ENCODE results near the gene BIRC7. TPM values are rescaled to one million over a fixed set of nuclear protein-coding genes. Genes with fewer than 3 reads are reported as not detected.
"Not testable (repeated sequence)": the region's sequence is repeated elsewhere in the genome, so short reads cannot be mapped to it uniquely, and the experiment has no call there.

The BIRC7 gene
- total RNA-seq, 1 experiment from 2014 or later = not detected

DNA sequence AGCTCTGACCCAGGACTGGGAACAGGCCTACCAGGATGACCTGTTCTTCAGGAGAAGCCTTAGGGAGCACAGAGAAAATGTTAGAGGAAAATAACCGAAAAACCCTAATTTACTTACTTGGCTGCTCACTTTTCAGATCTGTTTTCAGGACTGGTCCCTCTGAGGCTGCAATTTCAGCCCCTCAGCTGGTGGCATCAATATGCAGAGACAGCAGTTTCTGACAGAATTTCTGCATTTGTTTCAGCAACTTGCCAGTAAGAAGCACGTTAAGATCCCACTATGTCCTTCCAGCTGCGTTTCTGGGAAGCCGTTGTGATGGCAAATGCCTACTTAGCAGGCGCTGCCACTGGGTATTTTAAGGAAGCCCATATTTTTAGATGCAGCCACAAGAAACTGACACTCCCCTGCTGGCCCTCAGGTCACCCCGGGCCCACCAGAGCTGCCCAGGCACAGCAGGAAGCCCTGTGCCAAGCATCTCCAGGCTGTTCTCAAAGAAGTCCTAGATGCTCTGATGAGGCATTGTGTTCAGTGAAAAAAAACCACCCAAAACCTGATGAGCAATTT is 27.3 kb upstream of the BIRC7 start:
- DNase-seq (ENCODE audit: low read depth) = no peak

DNA sequence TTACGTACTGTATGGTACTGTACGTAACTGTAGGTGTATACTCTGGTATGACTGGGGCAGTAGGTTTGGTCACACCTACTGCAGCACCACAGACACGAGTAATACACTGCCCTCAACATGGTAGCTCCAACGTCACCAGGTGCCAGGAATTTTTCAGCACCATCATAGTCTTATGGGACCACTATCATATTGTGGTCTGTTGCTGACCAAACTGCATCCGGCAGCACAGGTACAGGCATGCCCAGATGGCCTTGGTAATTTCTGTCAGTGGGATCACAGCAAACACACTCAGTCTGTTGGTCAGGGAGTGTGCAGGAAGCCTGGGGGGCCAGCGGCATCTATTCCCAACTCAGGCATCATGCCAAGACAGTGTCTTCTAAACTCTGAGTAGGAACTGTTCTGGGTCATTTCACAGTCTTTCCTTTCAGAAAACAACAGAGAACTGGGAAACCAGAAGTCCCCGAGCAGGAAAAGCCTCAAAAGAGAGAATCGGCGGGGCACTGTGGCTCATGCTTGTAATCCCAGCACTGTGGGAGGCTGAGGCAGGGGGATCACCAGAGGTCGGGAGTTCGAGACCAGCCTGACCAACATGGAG is 25.6 kb upstream of the BIRC7 start:
- DNase-seq (ENCODE audit: low read depth) = no peak

DNA sequence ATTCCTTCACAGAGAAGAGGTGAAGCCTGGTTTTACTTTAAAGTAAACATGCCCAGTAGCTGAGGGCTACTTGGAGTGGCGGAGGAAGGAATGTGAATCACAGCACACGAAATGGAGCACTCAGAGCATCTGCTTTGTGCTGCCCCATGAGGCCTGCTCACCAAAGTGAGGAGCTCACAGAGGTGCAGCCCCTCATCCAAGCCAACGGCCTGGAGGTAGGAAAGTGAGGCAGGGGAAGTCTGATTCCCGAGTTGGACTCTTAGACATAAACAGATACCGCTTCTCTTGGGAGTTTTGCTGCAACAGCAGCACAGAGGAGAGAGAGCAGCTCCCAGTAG is 23.3 kb upstream of the BIRC7 start:
- DNase-seq (ENCODE audit: low read depth) = no peak

DNA sequence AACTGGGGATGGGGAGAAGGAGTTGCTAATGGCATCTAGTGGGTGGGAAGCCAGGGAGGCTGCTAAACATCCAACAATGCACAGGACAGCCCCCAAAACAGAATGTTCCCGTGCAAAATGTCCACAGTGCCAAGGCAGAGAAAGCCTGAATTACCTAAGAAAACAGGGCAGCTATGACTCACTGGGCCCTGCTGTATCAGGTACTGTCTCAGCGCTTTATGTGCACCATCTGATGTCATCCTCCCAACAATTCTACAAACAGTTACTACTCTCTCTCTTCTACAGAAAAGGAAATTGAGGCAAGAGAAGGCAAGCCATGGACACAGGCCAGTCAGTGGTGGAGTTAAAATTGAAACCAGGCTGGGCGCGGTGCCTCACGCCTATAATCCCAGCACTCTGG is 22.9 kb upstream of the BIRC7 start:
- DNase-seq (ENCODE audit: low read depth) = no peak

DNA sequence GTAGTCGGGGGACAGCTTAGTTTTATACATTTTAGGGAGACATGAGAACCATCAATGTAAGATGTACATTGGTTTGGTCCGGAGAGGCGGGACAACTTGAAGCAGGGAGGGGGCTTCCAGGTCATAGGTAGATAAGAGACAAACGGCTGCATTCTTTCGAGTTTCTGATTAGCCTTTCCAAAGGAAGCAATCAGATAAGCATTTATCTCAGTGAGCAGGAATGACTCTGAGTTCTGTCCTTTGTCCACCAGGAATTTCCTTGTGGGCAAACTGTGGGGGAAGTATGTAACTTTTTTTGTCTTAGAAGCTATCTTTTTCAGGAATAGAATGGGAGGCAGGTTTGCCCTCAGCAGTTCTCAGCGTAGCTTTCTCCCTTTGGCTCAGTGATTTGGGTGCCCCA is 21.2 kb upstream of the BIRC7 start:
- no peak for DNase-seq (ENCODE audit: low read depth)

DNA sequence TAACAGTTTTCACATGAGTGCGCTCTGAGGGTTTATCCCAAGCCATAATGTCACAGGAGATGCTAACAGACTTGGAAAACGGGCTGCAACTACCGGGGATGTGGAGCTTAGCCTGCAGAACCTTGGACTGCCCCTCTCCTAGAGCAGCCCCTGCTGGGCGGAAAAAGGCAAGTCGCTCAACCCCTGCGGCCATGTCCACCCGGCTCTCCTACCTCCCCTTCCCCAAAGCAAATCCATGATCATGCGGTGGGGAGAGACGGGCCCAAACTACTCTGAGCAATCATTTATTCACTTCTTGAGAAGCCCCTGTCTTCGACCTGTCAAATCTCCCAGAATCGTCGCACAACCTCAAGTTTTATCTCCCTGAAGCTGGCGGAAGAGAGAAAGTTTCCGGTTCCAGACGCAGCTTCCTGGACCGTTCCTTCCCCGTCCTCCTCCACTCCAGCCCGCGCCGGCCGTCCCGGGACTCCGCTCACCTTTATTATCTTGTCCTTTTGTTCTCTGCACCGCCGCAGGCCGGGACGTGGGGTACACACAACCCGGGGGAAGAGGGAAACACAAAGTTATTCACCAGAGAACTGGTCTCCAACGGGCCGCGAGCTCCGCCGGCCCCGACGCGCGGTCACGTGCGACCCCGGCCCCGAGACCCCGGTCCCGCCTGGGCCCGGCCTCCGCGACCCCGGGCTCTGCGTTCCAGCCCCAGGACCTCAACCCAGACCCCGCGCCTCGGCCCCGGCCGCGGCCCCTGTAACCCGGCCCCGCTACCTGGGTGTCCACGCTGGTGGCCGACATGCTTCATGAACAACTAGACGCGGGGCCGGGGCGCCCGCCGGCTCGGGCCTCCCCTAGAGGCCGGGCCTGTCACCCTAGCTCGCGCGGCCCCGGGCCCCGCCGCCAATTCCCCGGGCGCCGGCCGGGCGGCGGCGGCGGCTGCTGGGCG is 20.3 kb upstream of the BIRC7 start:
- DNase-seq (ENCODE audit: low read depth) = peak; percentile 58

DNA sequence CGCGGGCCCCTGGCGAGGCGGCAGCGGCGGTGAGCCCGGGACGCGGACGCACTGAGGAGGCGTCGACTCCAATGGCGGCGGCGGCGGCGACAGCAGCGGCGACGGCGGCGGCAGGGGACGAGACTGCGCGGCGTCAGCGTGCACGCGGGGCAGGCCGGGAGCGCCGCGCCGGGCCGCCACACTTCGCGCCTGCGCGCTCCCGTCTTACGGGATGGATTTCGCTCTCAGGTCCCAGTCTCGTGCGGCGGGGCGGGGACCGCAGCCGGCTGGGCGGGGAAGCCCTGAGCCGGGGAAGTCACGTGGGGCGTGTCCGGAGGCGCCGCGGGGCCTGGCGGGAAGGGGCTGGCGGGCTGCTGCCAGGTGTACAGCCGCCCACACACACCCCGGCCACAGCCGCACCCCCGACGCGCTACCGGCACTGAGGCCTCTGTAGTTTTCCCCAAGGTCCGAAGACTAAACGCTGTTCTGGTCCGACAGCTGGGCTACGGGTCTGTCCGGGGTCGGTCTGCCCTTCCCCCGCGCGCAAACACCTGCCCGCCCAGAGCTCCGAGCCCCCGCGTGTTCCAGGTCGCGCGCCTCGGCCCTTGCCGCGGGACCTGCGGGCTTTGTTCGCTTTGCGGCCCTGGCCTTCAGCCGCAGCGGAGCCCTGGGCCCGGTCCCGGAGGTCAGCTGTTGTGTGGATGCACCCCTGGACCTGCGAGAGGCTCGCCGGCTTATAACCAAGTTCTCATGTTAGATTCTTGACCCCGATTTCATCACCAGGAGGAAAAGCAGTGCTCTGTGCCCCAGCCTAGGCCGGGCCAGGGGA is 19.5 kb upstream of the BIRC7 start, which contains the start of gene YTHDF1:
TSS of gene YTHDF1 (minus strand) at position 91 of the 808 bp plus-strand sequence. CDS start 239 bp downstream, outside the sequence.
- peak; percentile 94 for DNase-seq (ENCODE audit: low read depth)

DNA sequence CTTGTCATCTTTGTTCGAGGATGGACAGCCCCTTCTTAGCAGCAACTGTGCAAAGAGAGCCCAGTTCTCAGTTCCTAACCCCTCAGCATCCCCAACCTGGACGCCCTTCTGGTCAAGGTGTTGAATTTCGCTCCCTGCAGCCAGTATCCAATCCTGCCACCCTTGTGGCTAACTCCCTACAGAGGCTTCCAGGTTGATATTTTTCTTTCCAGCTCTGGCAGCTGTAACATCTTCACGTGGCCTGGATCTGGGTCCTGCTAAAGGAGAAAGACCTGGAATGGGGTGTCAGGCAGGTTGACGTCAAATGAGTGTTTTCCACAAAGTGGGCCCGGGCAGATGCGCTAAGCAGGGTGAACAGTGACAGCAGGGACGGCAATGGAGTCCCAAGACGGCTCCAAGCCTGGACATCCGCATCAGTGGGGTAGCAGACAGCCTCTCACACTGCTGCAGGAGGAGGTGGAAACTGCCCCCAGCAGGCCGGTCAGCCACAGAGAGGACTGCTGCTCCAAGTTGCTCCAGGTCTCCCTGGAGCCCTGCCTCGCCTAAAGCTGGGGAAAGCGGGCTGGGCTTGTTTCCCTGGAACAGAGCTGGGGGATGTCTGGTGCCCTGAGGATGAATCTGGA is 18.7 kb upstream of the BIRC7 start:
- no peak for DNase-seq (ENCODE audit: low read depth)

DNA sequence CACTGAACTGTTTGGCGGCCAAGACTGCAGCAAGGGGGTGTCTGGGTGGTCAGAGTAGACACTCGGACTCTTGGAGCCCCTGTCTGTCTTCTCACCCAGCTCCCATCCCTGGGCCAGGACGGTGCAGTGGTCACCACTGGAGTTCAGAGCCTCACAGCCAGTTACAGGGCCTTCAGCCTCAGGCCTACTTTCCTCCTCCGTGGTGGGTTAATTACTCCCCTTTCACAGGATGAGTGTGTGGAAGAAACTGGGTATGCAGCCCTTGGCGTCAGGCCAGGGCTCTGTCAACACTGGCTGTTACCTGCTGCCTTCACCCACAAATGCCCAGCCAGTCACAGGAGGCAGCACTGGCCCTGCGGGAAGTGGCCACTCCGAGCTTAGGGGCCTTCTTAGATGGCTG is 18.0 kb upstream of the BIRC7 start:
- no peak for DNase-seq (ENCODE audit: low read depth)

DNA sequence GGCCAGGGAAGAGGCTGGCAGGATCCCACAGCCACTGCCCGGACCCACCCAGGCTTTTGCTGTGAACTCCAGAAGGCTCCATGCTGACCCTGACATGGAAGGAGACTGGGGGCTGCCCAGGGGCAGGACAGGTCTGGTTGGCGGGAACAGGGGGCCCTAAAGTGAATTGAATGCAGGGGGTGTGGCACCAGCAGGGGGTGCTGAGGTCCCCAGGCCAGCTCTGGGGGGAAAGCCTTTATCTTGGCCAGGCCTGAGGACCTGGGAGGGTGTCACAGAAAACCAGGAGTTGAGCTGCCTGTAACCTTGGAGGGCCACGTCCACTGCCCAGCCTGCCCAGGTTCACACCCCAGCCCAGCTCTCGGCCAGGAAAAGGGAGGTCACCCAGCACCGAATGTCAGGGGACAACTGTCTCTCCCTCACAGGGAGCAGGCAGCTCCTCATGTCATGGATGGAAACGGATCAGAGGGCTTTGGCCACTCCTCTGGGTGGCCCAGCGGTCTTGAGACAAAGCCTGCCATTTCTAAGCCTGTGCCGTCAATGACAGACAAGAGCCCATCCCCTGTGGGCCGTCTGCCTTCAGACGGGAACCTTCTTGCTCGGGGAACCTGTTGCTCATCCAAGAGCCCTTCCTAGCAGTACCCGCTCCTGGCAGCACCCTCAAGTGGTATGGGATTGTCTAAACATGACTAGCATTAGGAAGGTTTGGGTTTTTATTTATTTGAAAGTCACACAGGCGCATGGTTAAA is 16.8 kb upstream of the BIRC7 start:
- no peak for DNase-seq (ENCODE audit: low read depth)

DNA sequence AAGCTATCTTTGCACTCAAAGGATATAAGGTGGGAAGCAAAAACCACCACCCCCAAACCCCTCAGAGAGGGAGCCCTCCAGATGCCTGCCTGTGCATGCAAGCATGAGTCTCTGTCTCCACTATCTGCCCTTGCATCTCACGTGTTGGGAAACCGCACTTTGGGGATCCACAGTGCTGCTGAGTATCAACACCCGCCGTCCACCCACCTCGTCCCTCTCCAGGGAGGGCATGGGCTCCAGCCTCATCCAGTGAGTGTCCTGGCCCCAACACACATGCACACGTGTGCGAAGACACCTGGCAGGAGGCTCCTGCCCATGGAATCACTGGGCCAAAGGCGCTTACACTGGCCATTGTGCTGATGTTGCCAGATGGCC is 16.3 kb upstream of the BIRC7 start:
- DNase-seq (ENCODE audit: low read depth) = no peak

DNA sequence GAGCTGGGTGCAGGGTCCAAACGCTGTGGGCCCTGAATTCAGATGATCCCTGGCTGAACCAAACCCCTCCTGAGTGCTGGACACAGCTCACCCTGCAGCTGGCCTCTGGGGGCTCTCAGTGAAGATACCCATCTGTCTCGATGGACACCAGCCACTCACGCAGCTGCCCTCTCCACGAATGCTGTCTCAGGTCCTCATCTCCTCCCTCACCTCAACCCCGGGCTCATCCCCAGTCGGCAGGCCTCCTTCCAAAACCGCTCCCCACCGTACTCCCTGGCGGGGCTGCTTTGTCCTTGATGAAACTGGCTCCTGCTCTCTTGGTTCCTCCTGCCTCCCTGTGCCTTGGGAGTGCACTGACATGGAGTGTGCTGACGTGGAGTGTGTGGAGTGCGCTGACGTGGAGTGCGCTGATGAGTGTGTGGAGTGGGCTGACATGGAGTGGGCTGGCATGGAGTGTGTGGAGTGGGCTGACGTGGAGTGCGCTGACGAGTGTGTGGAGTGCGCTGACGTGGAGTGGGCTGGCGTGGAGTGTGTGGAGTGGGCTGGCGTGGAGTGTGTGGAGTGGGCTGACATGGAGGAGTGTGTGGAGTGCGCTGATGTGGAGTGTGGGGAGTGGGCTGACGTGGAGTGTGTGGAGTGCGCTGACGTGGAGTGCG is 15.7 kb upstream of the BIRC7 start:
- DNase-seq (ENCODE audit: low read depth) = no peak

DNA sequence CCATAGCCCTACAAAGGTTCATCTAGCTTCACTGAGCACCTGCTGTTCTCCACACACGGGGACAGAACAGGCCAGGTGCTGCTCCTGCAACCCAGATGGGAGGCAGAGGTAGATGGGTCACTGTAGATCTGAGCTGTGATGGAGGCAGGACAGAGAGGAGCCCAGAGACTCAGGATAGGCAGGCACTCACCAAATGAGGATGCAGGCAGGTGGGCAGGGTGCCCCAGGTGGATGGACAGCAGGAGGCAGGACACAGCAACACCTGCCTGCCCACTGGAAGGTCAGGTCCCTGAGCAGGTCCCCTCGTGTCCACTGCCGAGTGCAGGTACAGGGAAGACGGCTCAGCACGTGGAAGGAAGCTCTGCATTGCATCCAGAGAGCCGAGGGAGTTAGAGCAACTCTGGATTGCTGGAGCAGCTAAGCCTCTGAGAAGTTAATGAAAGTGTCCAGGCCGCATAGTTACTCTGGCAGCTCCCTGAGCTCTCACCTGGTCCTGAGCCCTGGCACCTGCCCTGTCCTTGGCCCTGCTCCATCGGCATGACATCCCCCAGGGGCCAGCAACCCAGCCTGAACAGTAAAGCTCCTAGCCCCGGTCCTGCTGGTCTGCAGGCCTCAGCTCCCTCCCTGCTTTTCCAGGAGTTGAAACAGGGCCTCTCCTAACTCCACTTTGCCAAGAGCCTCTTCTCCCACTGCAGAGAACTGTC is 14.9 kb upstream of the BIRC7 start:
- no peak for DNase-seq (ENCODE audit: low read depth)

DNA sequence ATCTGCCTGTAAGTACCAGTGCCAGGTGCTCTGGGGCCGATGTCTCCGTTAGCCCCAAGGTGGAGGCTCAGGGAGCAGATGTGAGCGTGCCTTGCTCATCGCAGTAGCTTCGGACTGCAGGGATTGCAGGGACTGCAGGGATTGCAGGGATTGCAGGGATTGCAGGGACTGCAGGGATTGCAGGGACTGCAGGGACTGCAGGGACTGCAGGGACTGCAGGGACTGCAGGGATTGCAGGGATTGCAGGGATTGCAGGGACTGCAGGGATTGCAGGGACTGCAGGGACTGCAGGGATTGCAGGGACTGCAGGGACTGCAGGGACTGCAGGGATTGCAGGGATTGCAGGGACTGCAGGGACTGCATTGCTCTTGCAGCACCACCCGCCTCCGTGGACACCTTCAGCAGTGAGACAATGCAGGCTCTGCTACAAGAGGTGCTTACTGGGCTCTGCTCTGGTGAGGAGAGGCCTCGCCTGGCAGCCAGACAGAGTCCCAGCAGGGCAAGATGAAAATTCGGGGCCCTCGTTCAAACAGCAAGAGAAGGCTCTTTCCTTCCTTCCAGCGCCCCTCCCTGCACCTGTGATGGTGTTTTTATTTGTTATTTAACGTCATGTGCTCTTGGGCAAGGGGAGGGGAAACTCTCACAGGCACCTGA is 14.2 kb upstream of the BIRC7 start:
- DNase-seq (ENCODE audit: low read depth) = not testable (repeated sequence)

DNA sequence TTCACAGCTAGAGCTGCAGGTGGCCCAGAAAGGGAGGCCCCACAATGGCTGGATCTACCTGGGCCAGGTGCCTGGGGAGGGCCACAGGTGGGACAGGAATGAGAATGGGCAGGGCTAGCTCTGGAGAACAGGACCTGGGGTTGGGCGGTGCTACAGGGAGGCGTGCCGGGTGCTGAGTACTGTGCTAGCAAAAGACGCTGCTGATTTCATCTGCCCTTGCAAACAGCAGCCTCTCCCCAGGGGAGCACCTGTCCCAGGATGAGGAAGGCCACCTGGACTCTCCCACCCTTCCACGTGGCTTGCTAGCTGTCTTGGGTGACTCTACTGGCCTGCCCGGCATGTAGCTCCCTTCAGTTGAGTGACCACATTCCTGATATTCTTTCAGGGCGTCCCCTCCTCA is 13.2 kb upstream of the BIRC7 start:
- no peak for DNase-seq (ENCODE audit: low read depth)

DNA sequence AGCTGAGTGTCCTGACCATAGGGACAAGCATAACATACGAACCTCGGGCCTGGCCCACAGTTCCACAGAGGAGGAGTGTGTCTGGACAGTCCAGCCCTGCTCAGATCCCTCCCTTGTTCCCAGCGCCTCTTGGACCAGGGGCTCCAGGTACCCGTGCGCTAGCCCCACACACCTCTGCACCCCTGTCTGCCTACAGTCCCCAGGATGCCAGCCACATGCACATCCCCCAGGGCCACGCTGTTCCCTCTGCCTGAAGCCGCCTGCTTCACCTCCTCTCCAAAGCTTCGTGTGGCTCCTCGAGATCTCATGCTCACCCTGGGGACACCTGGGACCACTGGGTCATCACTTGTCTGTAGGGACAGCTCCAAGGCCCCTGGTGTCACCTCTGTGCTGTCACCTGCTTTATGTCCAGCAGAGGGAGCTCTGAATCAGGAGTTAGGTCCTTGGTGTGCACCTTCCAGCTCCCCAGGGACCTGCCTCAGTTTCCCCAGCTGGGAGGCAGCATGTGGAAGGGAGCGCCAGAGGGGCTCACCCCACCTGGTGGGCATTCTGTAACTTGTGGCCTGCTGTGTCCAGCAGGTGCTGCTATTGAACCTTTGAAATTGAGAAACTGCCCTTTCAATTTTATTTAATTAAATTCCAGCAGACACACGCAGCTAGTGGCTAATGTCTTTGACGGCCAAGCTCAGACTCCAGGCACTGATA is 12.4 kb upstream of the BIRC7 start:
- DNase-seq (ENCODE audit: low read depth) = peak; percentile 42

DNA sequence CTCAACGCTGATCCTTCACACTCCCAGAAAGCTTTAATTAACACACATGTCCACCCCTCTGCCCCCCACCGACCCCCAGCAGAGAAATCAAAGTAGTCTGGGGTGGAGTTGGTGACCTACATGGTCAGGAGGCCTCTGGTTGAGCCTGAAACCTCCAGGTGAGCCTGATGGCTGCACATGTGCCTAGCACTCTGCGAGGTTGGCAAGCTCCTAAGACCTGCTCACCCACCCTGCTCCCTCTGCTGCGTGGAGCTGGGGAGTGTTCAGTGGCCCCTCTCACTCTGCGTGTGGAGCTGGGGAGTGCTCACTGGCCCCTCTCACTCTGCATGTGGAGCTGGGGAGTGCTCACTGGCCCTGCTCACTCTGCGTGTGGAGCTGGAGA is 11.9 kb upstream of the BIRC7 start:
- DNase-seq (ENCODE audit: low read depth) = no peak

DNA sequence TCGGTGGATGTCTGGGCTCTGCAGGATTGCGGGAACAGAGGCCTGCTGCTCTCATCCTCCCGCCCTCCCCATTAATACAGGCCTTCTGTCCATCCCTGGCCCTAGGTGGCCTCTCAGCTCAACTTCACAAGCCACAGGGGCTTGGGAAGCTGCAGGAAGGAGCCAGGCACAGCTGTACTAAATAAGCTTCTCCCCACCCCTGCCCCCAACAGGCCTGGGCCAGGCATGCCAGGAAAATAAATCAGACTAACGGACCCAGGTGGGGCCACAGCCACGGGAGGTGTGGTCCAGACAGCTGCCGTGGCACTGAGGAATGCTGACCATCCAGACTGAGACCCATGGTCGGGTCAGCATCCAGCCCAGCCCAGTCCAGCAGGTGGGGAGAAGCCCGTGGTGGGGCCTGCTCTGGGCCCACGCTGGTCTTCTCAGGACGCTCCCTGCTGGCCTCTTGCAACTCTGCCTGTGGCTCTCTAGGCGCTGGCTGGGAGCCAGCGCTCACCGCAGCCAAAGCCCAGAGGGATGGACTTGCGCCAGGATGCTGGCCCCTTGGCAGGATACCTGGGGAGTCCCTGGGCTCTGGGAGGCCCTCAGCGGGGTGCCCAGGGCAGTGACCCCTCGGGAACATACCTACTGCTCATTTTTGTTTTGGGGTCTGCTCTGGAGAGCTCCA is 11.2 kb upstream of the BIRC7 start:
- DNase-seq (ENCODE audit: low read depth) = peak; percentile 67
